ENCODE data around the gene PPP3CA. TPM values are rescaled to one million over a fixed set of nuclear protein-coding genes. Genes with fewer than 3 reads are reported as not detected.

Gene PPP3CA
- total and polyA plus RNA-seq, 2 of the 13 experiments (the other 11 are each of a cell fraction or from before 2014, with no cell fraction given), result 4.8 to 13.2 TPM

DNA sequence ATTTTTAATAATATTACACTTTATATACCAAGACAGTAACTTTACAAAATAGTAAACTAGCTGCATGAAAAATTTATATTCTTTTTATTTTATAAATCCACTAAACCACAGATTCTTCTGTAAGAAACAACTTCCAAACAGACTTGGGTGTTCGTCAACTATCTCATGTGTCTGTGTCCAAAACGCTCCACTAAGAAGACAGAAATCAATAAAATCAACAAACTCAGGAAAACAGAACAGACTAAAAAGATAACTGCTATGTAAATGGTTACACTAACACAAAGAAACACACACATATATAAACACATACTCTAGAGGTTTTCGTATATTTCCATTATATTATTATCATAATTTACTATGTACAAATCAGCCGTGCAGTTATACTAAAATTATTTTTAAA lies 158.4 kb downstream of the PPP3CA start (continued):
- TF ChIP-seq NFRKB (IDR thresholded peaks at IDR 0.05) (no peak), CBX5 (CRISPR knock-in tag; IDR thresholded peaks at IDR 0.05; ENCODE audit: borderline replicate concordance) (no peak), MAFK (conservative IDR thresholded peaks at IDR 0.05 in 1 of 2, IDR thresholded peaks at IDR 0.05 in 1 of 2; ENCODE audit: low read length in 2 of 2) (no peak), EP300 (IDR thresholded peaks at IDR 0.05; ENCODE audit: low read depth in 2 of 2, low read length in 2 of 2) (peak in 1 of 2 experiments; percentile 47; a peak in 1 of 4 replicates), EP300 (CRISPR knock-in tag; IDR thresholded peaks at IDR 0.05; ENCODE audit: borderline replicate concordance) (no peak), ZNF264 (CRISPR knock-in tag; IDR thresholded peaks at IDR 0.05) (no peak), SOX5 (CRISPR knock-in tag; IDR thresholded peaks at IDR 0.05; ENCODE audit: borderline replicate concordance) (peak; percentile 59; the same call in 1 of the 2 replicates), GATAD2A (CRISPR knock-in tag; IDR thresholded peaks at IDR 0.05) (peak; percentile 82), PHF20 (CRISPR knock-in tag; IDR thresholded peaks at IDR 0.05) (no peak), RARA (CRISPR knock-in tag; IDR thresholded peaks at IDR 0.05) (peak; percentile 44; the same call in 1 of the 2 replicates), HDAC6 (IDR thresholded peaks at IDR 0.05; ENCODE audit: low read depth, low read length) (no peak), PHF8 (CRISPR knock-in tag; IDR thresholded peaks at IDR 0.05) (no peak), ARNT (IDR thresholded peaks at IDR 0.05) (no peak), FOXJ3 (CRISPR knock-in tag; IDR thresholded peaks at IDR 0.05; ENCODE audit: borderline replicate concordance) (peak; percentile 53; the same call in 1 of the 2 replicates), MEIS2 (CRISPR knock-in tag; IDR thresholded peaks at IDR 0.05) (no peak), ZNF776 (CRISPR knock-in tag; IDR thresholded peaks at IDR 0.05) (no peak), SNAPC2 (CRISPR knock-in tag; IDR thresholded peaks at IDR 0.05) (no peak), BCL6 (CRISPR knock-in tag; IDR thresholded peaks at IDR 0.05) (peak; percentile 36; the same call in 1 of the 2 replicates), ZNF792 (CRISPR knock-in tag; IDR thresholded peaks at IDR 0.05) (peak; percentile 60; the same call in 1 of the 2 replicates), POGZ (CRISPR knock-in tag; IDR thresholded peaks at IDR 0.05) (peak; percentile 45; the same call in 1 of the 2 replicates), GTF3A (CRISPR knock-in tag; conservative IDR thresholded peaks at IDR 0.05) (no peak), ZFP37 (CRISPR knock-in tag; IDR thresholded peaks at IDR 0.05; ENCODE audit: borderline replicate concordance) (no peak), ZNF879 (CRISPR knock-in tag; IDR thresholded peaks at IDR 0.05) (no peak)
- TF ChIP-seq, protein P1, sequence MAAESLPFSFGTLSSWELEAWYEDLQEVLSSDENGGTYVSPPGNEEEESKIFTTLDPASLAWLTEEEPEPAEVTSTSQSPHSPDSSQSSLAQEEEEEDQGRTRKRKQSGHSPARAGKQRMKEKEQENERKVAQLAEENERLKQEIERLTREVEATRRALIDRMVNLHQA (CRISPR knock-in tag; IDR thresholded peaks at IDR 0.05), result no peak
- TF ChIP-seq, protein P2, sequence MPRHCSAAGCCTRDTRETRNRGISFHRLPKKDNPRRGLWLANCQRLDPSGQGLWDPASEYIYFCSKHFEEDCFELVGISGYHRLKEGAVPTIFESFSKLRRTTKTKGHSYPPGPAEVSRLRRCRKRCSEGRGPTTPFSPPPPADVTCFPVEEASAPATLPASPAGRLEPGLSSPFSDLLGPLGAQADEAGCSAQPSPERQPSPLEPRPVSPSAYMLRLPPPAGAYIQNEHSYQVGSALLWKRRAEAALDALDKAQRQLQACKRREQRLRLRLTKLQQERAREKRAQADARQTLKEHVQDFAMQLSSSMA (CRISPR knock-in tag; IDR thresholded peaks at IDR 0.05), result no peak
- TF ChIP-seq, protein P3, sequence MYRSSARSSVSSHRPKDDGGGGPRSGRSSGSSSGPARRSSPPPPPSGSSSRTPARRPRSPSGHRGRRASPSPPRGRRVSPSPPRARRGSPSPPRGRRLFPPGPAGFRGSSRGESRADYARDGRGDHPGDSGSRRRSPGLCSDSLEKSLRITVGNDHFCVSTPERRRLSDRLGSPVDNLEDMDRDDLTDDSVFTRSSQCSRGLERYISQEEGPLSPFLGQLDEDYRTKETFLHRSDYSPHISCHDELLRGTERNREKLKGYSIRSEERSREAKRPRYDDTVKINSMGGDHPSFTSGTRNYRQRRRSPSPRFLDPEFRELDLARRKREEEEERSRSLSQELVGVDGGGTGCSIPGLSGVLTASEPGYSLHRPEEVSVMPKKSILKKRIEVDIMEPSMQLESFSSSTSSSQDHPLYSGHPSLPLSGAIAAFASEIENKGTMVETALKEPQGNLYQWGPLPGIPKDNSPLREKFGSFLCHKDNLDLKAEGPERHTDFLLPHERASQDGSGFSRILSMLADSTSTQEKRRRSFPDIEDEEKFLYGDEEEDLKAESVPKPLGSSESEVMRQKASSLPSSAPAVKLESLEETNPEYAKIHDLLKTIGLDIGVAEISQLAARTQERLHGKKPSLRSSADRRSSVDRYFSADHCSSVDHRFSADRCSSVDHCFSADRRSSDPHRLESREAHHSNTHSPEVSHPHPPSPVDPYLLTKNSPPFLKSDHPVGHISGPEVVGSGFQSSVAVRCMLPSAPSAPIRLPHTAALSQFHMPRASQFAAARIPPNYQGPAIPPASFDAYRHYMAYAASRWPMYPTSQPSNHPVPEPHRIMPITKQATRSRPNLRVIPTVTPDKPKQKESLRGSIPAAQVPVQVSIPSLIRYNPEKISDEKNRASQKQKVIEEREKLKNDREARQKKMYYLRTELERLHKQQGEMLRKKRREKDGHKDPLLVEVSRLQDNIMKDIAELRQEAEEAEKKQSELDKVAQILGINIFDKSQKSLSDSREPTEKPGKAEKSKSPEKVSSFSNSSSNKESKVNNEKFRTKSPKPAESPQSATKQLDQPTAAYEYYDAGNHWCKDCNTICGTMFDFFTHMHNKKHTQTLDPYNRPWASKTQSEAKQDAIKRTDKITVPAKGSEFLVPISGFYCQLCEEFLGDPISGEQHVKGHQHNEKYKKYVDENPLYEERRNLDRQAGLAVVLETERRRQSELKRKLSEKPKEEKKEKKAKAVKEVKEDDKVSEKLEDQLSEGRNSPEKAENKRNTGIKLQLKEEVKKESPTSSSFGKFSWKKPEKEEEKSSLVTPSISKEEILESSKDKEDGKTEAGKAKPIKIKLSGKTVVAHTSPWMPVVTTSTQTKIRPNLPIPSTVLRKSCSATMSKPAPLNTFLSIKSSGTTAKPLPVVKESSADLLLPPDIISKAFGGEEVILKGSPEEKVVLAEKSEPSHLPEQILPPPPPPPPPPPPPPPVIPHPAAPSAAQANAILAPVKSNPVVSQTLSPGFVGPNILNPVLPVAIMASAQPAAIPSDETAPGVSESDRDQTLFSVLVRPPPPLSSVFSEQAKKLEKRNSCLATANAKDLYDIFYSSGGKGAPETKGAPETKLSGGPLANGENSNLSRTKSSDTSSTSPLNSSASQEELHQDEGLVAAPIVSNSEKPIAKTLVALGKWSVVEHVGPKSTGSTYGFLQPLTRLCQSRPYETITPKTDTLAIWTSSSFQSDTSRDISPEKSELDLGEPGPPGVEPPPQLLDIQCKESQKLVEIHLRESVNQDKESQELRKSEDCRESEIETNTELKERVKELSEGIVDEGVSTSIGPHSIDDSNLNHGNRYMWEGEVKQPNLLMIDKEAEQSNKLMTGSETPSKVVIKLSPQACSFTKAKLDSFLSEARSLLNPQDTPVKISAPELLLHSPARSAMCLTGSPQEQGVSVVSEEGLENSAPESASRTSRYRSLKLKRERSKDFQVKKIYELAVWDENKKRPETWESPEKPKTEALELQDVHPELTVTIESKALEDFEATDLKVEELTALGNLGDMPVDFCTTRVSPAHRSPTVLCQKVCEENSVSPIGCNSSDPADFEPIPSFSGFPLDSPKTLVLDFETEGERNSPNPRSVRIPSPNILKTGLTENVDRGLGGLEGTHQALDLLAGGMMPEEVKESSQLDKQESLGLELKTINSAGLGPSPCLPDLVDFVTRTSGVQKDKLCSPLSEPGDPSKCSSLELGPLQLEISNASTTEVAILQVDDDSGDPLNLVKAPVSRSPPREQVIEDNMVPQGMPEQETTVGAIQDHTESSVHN (CRISPR knock-in tag; IDR thresholded peaks at IDR 0.05), result no peak
